GM18867 (cell line): ENCODE measurements around the gene CLEC16A.
"Not testable (repeated sequence)": the region's sequence is repeated elsewhere in the genome, so short reads cannot be mapped to it uniquely, and the experiment has no call there.

Source experiments
- ATAC-seq: cut with Tn5 transposase; IDR thresholded peaks from one replicate; pipeline ENCODE4 v1.9.1; 2021; ENCODE audit warnings: mild to moderate bottlenecking, moderate library complexity; ENCODE audit not compliant: unreplicated experiment

The CLEC16A gene

GRCh38 chr16:11093572-11094074 is 149.3 kb downstream of the CLEC16A start:
- no peak for ATAC-seq

GRCh38 chr16:11094075-11094856 is 149.9 kb downstream of the CLEC16A start:
- peak; percentile 70 for ATAC-seq

GRCh38 chr16:11094857-11095565 is 150.6 kb downstream of the CLEC16A start:
- ATAC-seq = no peak

- ATAC-seq = no peak
Observed at GRCh38 chr16:11095935-11096334, 151.6 kb downstream of the CLEC16A start.

GRCh38 chr16:11097094-11097786 is 152.9 kb downstream of the CLEC16A start:
- no peak for ATAC-seq

GRCh38 chr16:11097787-11098167 is 153.4 kb downstream of the CLEC16A start:
- no peak for ATAC-seq

GRCh38 chr16:11098601-11099390 is 154.4 kb downstream of the CLEC16A start:
- ATAC-seq = no peak

- ATAC-seq = peak; percentile 49
Observed at GRCh38 chr16:11099672-11100205, 155.4 kb downstream of the CLEC16A start.

- ATAC-seq = peak; percentile 52
Observed at GRCh38 chr16:11100239-11100750, 155.9 kb downstream of the CLEC16A start.

GRCh38 chr16:11101283-11101682 is 156.9 kb downstream of the CLEC16A start:
- ATAC-seq = no peak

- ATAC-seq = no peak
Observed at GRCh38 chr16:11101695-11102522, 157.5 kb downstream of the CLEC16A start.

- no peak for ATAC-seq
Observed at GRCh38 chr16:11102523-11102898, 158.1 kb downstream of the CLEC16A start.

GRCh38 chr16:11103301-11103700 is 158.9 kb downstream of the CLEC16A start:
- ATAC-seq = not testable (repeated sequence)

- peak; percentile 14 for ATAC-seq
Observed at GRCh38 chr16:11104168-11105037, 160.0 kb downstream of the CLEC16A start.

- ATAC-seq = peak; percentile 69
Observed at GRCh38 chr16:11105038-11105903, 160.9 kb downstream of the CLEC16A start.

- ATAC-seq = no peak
Observed at GRCh38 chr16:11106726-11107125, 162.4 kb downstream of the CLEC16A start.

- no peak for ATAC-seq
Observed at GRCh38 chr16:11107780-11108465, 163.6 kb downstream of the CLEC16A start.
